GM19452 (cell line): Measurements from ENCODE around the gene ARHGEF19.
"Not testable (repeated sequence)": the region's sequence is repeated elsewhere in the genome, so short reads cannot be mapped to it uniquely, and the experiment has no call there.

Experiments used
- ATAC-seq: cut with Tn5 transposase; IDR thresholded peaks from one replicate; pipeline ENCODE4 v1.9.1; 2021; ENCODE audit not compliant: unreplicated experiment

ARHGEF19 gene

GRCh38 chr1:16168144-16168495 is 44.3 kb downstream of the ARHGEF19 start:
- ATAC-seq = not testable (repeated sequence)

GRCh38 chr1:16167331-16168143 is 44.9 kb downstream of the ARHGEF19 start:
- peak; percentile 48 for ATAC-seq

- ATAC-seq = no peak
Measured at GRCh38 chr1:16166117-16166516, 46.3 kb downstream of the ARHGEF19 start.

GRCh38 chr1:16165548-16165947 is 46.9 kb downstream of the ARHGEF19 start:
- no peak for ATAC-seq

GRCh38 chr1:16165073-16165364 is 47.4 kb downstream of the ARHGEF19 start:
- no peak for ATAC-seq

- no peak for ATAC-seq
Measured at GRCh38 chr1:16164213-16165072, 48.0 kb downstream of the ARHGEF19 start.

GRCh38 chr1:16163608-16164212 is 48.7 kb downstream of the ARHGEF19 start:
- ATAC-seq = not testable (repeated sequence)

- no peak for ATAC-seq
Measured at GRCh38 chr1:16162163-16162822, 50.2 kb downstream of the ARHGEF19 start.

- no peak for ATAC-seq
Measured at GRCh38 chr1:16161717-16162116, 50.7 kb downstream of the ARHGEF19 start.

GRCh38 chr1:16158993-16159831 is 53.2 kb downstream of the ARHGEF19 start:
- no peak for ATAC-seq

GRCh38 chr1:16158025-16158424 is 54.4 kb downstream of the ARHGEF19 start:
- no peak for ATAC-seq

- ATAC-seq = no peak
Measured at GRCh38 chr1:16156848-16157495, 55.5 kb downstream of the ARHGEF19 start.

- no peak for ATAC-seq
Measured at GRCh38 chr1:16155537-16156410, 56.7 kb downstream of the ARHGEF19 start, which contains the start of gene EPHA2. Gene EPHA2 (minus strand): TSS chr1:16156069. CDS start chr1:16155932, 137 bp downstream.

- no peak for ATAC-seq
Measured at GRCh38 chr1:16153999-16154673, 58.3 kb downstream of the ARHGEF19 start.

- no peak for ATAC-seq
Measured at GRCh38 chr1:16153096-16153998, 59.1 kb downstream of the ARHGEF19 start.

- ATAC-seq = no peak
Measured at GRCh38 chr1:16152481-16153087, 59.9 kb downstream of the ARHGEF19 start.

- ATAC-seq = no peak
Measured at GRCh38 chr1:16151995-16152384, 60.5 kb downstream of the ARHGEF19 start.
